Measurements from ENCODE around the gene ATP8A2. TPM values are rescaled to one million over a fixed set of nuclear protein-coding genes. Genes with fewer than 3 reads are reported as not detected.

ATP8A2 gene
- total RNA-seq, 1 experiment from 2014 or later = 5.2 TPM

DNA sequence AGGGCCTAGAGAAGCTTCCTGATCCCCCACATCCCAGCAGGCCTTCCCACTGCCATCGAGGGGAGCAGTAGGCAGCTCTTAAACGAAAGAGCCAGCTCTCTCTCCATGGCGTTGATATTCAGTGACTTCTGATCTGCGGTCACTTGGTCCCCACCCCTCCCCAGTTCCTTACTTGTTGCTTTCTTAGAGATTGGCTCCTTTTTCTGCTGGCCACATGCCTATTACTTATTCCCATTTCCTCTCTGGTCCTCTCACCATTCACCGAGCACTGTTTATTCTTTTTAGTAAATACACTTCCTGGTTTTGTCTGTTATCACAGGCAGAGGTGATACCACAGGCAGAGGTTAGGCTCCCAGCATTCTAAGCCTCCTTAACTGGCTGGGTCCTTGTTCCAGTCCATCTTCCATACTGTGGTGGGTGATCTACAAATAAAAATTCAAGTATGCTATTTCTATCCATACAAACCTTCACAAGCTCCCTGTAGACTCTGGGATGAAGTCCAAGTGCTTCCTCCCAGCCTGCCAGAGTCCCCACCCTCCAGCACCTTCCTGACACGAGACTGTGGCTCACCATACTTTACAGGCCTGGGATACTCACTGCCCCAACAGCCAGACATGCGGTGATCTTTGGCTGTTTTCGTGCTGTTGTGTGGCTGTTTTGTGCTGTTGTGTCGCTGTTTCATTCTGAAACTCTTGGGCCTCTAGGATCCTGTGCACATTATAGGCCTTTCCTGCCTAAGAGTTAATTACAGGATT, 315.9 kb downstream of the ATP8A2 start:
- POLR2A ChIA-PET = no interaction called here
- no peak for DNase-seq (ENCODE audit: low spot score)
- Mint-ChIP-seq H3K4me1 (peaks cover 10% of the 10 kb centered on the region), H3K27me3 (ENCODE audit: low read depth) (no peaks in the 10 kb centered on the region), H3K9me3 (no peaks in the 10 kb centered on the region), H3K36me3 (no peaks in the 10 kb centered on the region), H3K4me3 (no peak overlapping the region), H3K27ac (no peak overlapping the region)
- TF ChIP-seq ZNF425 (CRISPR knock-in tag; conservative IDR thresholded peaks at IDR 0.05) = no peak
- no peak for TF ChIP-seq AFF4 (CRISPR knock-in tag; IDR thresholded peaks at IDR 0.05; ENCODE audit: borderline replicate concordance)
- TF ChIP-seq KAT7 (CRISPR knock-in tag; IDR thresholded peaks at IDR 0.05; ENCODE audit: borderline replicate concordance) = no peak
- no peak for TF ChIP-seq PREB (CRISPR knock-in tag; IDR thresholded peaks at IDR 0.05; ENCODE audit: borderline replicate concordance)
- no peak for TF ChIP-seq ETV6 (CRISPR knock-in tag; IDR thresholded peaks at IDR 0.05)
- TF ChIP-seq, protein P1, sequence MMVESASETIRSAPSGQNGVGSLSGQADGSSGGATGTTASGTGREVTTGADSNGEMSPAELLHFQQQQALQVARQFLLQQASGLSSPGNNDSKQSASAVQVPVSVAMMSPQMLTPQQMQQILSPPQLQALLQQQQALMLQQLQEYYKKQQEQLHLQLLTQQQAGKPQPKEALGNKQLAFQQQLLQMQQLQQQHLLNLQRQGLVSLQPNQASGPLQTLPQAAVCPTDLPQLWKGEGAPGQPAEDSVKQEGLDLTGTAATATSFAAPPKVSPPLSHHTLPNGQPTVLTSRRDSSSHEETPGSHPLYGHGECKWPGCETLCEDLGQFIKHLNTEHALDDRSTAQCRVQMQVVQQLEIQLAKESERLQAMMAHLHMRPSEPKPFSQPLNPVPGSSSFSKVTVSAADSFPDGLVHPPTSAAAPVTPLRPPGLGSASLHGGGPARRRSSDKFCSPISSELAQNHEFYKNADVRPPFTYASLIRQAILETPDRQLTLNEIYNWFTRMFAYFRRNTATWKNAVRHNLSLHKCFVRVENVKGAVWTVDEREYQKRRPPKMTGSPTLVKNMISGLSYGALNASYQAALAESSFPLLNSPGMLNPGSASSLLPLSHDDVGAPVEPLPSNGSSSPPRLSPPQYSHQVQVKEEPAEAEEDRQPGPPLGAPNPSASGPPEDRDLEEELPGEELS (CRISPR knock-in tag; IDR thresholded peaks at IDR 0.05) = no peak
- TF ChIP-seq, protein P2, sequence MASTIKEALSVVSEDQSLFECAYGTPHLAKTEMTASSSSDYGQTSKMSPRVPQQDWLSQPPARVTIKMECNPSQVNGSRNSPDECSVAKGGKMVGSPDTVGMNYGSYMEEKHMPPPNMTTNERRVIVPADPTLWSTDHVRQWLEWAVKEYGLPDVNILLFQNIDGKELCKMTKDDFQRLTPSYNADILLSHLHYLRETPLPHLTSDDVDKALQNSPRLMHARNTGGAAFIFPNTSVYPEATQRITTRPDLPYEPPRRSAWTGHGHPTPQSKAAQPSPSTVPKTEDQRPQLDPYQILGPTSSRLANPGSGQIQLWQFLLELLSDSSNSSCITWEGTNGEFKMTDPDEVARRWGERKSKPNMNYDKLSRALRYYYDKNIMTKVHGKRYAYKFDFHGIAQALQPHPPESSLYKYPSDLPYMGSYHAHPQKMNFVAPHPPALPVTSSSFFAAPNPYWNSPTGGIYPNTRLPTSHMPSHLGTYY (CRISPR knock-in tag; IDR thresholded peaks at IDR 0.05) = no peak
- TF ChIP-seq CREM (CRISPR knock-in tag; IDR thresholded peaks at IDR 0.05) = no peak
- no peak for TF ChIP-seq RORB (CRISPR knock-in tag; IDR thresholded peaks at IDR 0.05)
- TF ChIP-seq SMAD3 (CRISPR knock-in tag; IDR thresholded peaks at IDR 0.05; ENCODE audit: borderline replicate concordance) = no peak
- TF ChIP-seq TP53 (CRISPR knock-in tag; IDR thresholded peaks at IDR 0.05) = no peak
- no peak for TF ChIP-seq ZNF317 (CRISPR knock-in tag; IDR thresholded peaks at IDR 0.05; ENCODE audit: borderline replicate concordance, low read depth)
- no peak for TF ChIP-seq FOXP1 (CRISPR knock-in tag; IDR thresholded peaks at IDR 0.05; ENCODE audit: borderline replicate concordance)
- CTCF ChIA-PET = no interaction called here
- ATAC-seq = no peak

DNA sequence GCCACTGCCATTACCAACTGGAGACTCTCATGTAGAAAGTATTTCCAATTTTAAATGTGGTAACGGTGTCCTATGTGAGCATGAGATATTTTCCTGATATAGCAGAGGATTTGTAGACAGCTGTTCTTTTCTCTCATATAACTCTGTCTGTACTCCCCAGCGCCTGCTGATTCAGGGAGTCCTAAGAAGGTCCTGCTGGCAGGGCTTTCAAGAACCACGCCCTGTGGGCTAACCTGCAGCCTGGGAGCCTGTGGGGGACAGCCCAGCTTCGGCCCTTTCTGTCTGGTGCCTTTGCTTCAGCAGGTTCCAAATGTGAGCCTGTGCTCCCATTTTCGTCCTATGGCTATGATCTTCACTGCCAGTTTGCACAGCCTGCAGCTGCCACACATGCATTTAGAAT, 316.8 kb downstream of the ATP8A2 start:
- H3K27me3 Mint-ChIP-seq (ENCODE audit: low read depth) = no peaks in the 10 kb centered on the region
- DNase-seq (ENCODE audit: low spot score) (no peak), ATAC-seq (no peak)
- no peak overlapping the region for H3K27ac Mint-ChIP-seq
- H3K9me3 Mint-ChIP-seq = peaks cover 3% of the 10 kb centered on the region; the same call in 1 of the 2 replicates
- peaks cover 10% of the 10 kb centered on the region for H3K4me1 Mint-ChIP-seq
- ChIA-PET CTCF (no interaction called here), POLR2A (no interaction called here)
- H3K36me3 Mint-ChIP-seq = no peaks in the 10 kb centered on the region
- no peak overlapping the region for H3K4me3 Mint-ChIP-seq
- TF ChIP-seq CREM (CRISPR knock-in tag; IDR thresholded peaks at IDR 0.05) = no peak
- no peak for TF ChIP-seq SMAD3 (CRISPR knock-in tag; IDR thresholded peaks at IDR 0.05; ENCODE audit: borderline replicate concordance)
- TF ChIP-seq RORB (CRISPR knock-in tag; IDR thresholded peaks at IDR 0.05) = no peak
- no peak for TF ChIP-seq ZNF138 (CRISPR knock-in tag; conservative IDR thresholded peaks at IDR 0.05)
- no peak for TF ChIP-seq KAT7 (CRISPR knock-in tag; IDR thresholded peaks at IDR 0.05; ENCODE audit: borderline replicate concordance)
- TF ChIP-seq ARID4B (CRISPR knock-in tag; IDR thresholded peaks at IDR 0.05; ENCODE audit: borderline replicate concordance) = no peak
- TF ChIP-seq TEAD1 (CRISPR knock-in tag; IDR thresholded peaks at IDR 0.05) = no peak
- TF ChIP-seq ZNF423 (CRISPR knock-in tag; IDR thresholded peaks at IDR 0.05) = no peak
- TF ChIP-seq ATF1 (CRISPR knock-in tag; IDR thresholded peaks at IDR 0.05) = no peak
- no peak for TF ChIP-seq CBFB (CRISPR knock-in tag; IDR thresholded peaks at IDR 0.05; ENCODE audit: low read depth)

Data from WTC11 (cell line).